ENCODE data around the gene WNT6. TPM values are rescaled to one million over a fixed set of nuclear protein-coding genes. Genes with fewer than 3 reads are reported as not detected.
A peak's percentile ranks its signal among the peaks of the same experiment; 100 is the strongest.

WNT6 gene
- total RNA-seq, 2 donors from 2014 or later = 0.25 to 0.37 TPM

DNA sequence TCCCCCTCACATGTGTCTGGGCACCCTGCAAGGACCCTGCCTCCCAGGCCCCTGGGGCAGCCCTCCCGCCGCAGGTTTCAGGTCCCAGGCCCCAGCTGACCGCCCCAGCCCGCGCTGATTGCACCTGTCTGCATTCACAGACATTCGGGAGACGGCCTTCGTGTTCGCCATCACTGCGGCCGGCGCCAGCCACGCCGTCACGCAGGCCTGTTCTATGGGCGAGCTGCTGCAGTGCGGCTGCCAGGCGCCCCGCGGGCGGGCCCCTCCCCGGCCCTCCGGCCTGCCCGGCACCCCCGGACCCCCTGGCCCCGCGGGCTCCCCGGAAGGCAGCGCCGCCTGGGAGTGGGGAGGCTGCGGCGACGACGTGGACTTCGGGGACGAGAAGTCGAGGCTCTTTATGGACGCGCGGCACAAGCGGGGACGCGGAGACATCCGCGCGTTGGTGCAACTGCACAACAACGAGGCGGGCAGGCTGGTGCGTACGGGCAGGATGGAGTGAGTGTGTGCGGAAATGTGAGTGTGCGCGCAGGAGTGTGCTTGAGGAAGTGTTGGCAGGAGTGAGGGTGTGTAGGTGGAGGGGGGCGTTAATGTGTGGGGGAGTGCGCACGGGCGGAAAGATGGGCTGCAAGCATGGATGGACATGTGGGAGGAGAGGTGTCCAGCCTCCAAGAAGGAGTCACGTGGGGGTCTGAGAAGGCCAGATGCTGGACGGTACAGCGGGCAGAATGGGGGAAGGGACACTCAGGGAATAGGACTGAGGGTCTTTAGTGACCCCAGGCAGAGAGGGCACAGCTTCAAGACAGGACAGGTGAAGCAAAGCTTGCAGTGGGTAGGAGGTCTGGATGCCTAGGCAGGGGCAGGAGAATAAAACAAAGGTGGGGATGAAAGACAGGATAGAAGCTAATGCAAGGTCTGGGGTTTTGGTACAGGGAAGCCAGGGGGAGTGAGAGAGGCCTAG is 12.0 kb downstream of the WNT6 start:
- TF ChIP-seq, protein P1, sequence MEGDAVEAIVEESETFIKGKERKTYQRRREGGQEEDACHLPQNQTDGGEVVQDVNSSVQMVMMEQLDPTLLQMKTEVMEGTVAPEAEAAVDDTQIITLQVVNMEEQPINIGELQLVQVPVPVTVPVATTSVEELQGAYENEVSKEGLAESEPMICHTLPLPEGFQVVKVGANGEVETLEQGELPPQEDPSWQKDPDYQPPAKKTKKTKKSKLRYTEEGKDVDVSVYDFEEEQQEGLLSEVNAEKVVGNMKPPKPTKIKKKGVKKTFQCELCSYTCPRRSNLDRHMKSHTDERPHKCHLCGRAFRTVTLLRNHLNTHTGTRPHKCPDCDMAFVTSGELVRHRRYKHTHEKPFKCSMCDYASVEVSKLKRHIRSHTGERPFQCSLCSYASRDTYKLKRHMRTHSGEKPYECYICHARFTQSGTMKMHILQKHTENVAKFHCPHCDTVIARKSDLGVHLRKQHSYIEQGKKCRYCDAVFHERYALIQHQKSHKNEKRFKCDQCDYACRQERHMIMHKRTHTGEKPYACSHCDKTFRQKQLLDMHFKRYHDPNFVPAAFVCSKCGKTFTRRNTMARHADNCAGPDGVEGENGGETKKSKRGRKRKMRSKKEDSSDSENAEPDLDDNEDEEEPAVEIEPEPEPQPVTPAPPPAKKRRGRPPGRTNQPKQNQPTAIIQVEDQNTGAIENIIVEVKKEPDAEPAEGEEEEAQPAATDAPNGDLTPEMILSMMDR (IDR thresholded peaks at IDR 0.05) = no peak
- no peak for DNase-seq
- Histone ChIP-seq H3K4me3 (peak overlapping the region; percentile 20), H3K9ac (ENCODE audit: low read depth in 2 of 2, low read length in 2 of 2) (peak overlapping the region in 1 of 2 donors; percentile 50), H3K4me1 (no peaks in the 10 kb centered on the region), H3K27ac (no peak overlapping the region), H3K27me3 (peaks cover 51% of the 10 kb centered on the region), H3K9me3 (no peaks in the 10 kb centered on the region), H3K36me3 (no peaks in the 10 kb centered on the region)
- intact Hi-C loops (cut with DNase I) = no loop called here

DNA sequence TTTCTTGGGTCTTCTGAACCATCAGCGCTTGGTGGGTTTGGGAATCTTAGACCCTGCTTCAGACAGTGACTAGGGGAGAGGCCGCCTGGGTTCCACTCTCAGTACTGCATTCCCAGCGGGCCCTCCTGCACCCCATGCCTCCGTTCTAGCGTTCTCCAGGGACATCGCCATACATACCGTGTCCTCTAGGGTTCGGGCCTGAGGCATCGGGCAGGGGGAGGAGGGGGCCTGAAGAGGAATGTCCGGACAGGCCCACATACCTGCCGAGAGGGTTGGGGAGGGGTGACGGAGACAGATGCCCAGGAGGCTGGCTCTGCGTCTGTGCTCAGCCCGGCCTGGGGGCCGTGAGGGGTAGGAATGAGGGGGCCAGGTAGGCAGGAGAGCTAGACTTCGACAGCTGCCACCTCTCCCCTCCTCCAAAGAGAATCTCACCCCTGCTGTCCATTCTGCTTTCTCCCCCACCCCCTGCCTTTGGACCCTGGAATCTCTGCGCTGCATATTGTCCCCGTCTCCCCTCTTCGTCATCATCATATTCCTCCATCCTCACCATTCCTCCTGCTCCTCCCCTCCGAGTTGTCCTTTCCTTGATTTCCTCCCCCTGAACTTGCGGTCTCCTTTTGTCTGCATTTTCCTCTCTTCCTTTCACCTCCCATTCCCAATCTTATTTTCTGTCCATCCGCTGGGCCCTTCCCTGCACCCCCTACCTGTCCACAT is 13.2 kb downstream of the WNT6 start:
- no peaks in the 10 kb centered on the region for H3K4me1 ChIP-seq
- TF ChIP-seq, protein P1 (IDR thresholded peaks at IDR 0.05) = no peak
- H3K9ac ChIP-seq (ENCODE audit: low read depth in 2 of 2, low read length in 2 of 2) = no peak overlapping the region
- H3K27ac ChIP-seq = no peak overlapping the region
- H3K36me3 ChIP-seq = no peaks in the 10 kb centered on the region
- no peak overlapping the region for H3K4me3 ChIP-seq
- no peak for DNase-seq
- intact Hi-C loops (cut with DNase I) = no loop called here
- H3K9me3 ChIP-seq = no peaks in the 10 kb centered on the region
- H3K27me3 ChIP-seq = peaks cover 55% of the 10 kb centered on the region

DNA sequence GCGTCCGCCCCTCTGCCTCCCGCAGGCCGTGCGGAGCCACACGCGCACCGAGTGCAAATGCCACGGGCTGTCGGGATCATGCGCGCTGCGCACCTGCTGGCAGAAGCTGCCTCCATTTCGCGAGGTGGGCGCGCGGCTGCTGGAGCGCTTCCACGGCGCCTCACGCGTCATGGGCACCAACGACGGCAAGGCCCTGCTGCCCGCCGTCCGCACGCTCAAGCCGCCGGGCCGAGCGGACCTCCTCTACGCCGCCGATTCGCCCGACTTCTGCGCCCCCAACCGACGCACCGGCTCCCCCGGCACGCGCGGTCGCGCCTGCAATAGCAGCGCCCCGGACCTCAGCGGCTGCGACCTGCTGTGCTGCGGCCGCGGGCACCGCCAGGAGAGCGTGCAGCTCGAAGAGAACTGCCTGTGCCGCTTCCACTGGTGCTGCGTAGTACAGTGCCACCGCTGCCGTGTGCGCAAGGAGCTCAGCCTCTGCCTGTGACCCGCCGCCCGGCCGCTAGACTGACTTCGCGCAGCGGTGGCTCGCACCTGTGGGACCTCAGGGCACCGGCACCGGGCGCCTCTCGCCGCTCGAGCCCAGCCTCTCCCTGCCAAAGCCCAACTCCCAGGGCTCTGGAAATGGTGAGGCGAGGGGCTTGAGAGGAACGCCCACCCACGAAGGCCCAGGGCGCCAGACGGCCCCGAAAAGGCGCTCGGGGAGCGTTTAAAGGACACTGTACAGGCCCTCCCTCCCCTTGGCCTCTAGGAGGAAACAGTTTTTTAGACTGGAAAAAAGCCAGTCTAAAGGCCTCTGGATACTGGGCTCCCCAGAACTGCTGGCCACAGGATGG is 14.0 kb downstream of the WNT6 start:
- H3K9ac ChIP-seq (ENCODE audit: low read depth in 2 of 2, low read length in 2 of 2) = no peak overlapping the region
- no peaks in the 10 kb centered on the region for H3K9me3 ChIP-seq
- no peak overlapping the region for H3K27ac ChIP-seq
- no peak overlapping the region for H3K4me3 ChIP-seq
- H3K27me3 ChIP-seq = peaks cover 62% of the 10 kb centered on the region
- H3K4me1 ChIP-seq = no peaks in the 10 kb centered on the region
- no peaks in the 10 kb centered on the region for H3K36me3 ChIP-seq
- TF ChIP-seq, protein P1 (IDR thresholded peaks at IDR 0.05) = no peak
- intact Hi-C loops (cut with DNase I) = no loop called here
- no peak for DNase-seq

DNA sequence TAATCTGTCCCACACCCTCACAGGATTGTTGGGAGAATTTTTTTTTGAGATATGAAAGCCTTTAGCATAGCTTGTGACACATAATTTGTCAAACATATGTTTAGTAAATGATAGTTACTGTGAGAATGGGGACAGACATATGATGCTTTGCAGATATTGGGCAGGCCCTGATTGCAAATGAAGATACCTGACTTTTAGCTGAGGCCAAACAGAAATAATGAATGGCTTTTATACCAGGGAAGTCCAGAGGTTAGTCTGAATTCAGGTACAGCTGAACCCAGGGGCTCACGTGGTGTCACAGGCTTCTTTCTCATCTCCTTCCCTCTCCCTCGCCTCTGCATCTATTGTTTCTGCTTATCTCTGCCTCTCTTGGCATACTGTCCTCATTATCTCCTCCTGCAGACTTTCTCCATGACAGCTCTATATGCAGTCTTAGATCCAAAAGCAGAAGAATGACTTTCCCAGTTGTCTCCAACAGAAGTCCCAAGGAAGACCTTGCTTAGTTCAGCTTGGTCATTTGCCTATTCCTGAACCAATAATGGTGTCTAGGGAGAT is 16.2 kb downstream of the WNT6 start:
- Histone ChIP-seq H3K4me3 (no peak overlapping the region), H3K4me1 (no peaks in the 10 kb centered on the region), H3K9ac (ENCODE audit: low read depth in 2 of 2, low read length in 2 of 2) (no peak overlapping the region), H3K36me3 (no peaks in the 10 kb centered on the region), H3K9me3 (no peaks in the 10 kb centered on the region), H3K27me3 (peaks cover 74% of the 10 kb centered on the region), H3K27ac (no peak overlapping the region)
- TF ChIP-seq, protein P1 (IDR thresholded peaks at IDR 0.05) = no peak
- no peak for DNase-seq
- intact Hi-C loops (cut with DNase I) = loop anchor here (2.0 to 5.0 kb wide), 2 partner anchors 23 to 102 kb away; no protein-coding TSS in a partner anchor
